ENCODE results near the gene HMBS. TPM values are rescaled to one million over a fixed set of nuclear protein-coding genes. Genes with fewer than 3 reads are reported as not detected.

Gene HMBS
- total RNA-seq, 3 donors from 2014 or later (not counting 1 experiment from before 2014, with no cell fraction given) = 6.1 to 10.1 (median 6.7) TPM

GRCh38 chr11:119077839-119078238, 6.8 kb upstream of the HMBS start:
- Histone ChIP-seq H3K4me3 (ENCODE audit: low read length) (no peak overlapping the region), H3K27ac (ENCODE audit: low read length) (no peak overlapping the region), H3K4me1 (ENCODE audit: control insufficient read depth, insufficient read depth, low read length) (no peaks in the 10 kb centered on the region), H3K27me3 (ENCODE audit: control insufficient read depth, insufficient read depth, low read length) (no peaks in the 10 kb centered on the region), H3K9me3 (ENCODE audit: control insufficient read depth, insufficient read depth, low read length) (no peaks in the 10 kb centered on the region), H3K36me3 (ENCODE audit: control insufficient read depth, insufficient read depth, low read length) (peaks cover 70% of the 10 kb centered on the region)
- ATAC-seq (no peak), DNase-seq (no peak)
- H3K4me1 Mint-ChIP-seq = peaks cover 0 to 3% of the 10 kb centered on the region in 2 donors
- TF ChIP-seq CTCF (IDR thresholded peaks at IDR 0.05) = no peak
- H3K27me3 Mint-ChIP-seq (ENCODE audit: low read depth in 2 of 2) = no peaks in the 10 kb centered on the region
- H3K36me3 Mint-ChIP-seq = no peaks in the 10 kb centered on the region
- WGBS (ENCODE audit: insufficient coverage) = 96% methylated on average over 11 of the region's 11 CpGs
- H3K27ac Mint-ChIP-seq = no peak overlapping the region
- H3K4me3 Mint-ChIP-seq = no peak overlapping the region
- H3K9me3 Mint-ChIP-seq = no peaks in the 10 kb centered on the region
- intact Hi-C loops (cut with micrococcal nuclease) = no loop called here

- H3K9me3 ChIP-seq (ENCODE audit: control insufficient read depth, insufficient read depth, low read length) = no peaks in the 10 kb centered on the region
- H3K9me3 Mint-ChIP-seq = no peaks in the 10 kb centered on the region
- intact Hi-C loops (cut with micrococcal nuclease) = no loop called here
- 96% methylated on average over 19 of the region's 19 CpGs for WGBS (ENCODE audit: insufficient coverage)
- no peaks in the 10 kb centered on the region for H3K27me3 Mint-ChIP-seq (ENCODE audit: low read depth in 2 of 2)
- no peak overlapping the region for H3K4me3 ChIP-seq (ENCODE audit: low read length)
- no peaks in the 10 kb centered on the region for H3K4me1 Mint-ChIP-seq
- no peak overlapping the region for H3K27ac ChIP-seq (ENCODE audit: low read length)
- H3K4me3 Mint-ChIP-seq = no peak overlapping the region
- DNase-seq (no peak), ATAC-seq (no peak)
- peaks cover 60% of the 10 kb centered on the region for H3K36me3 ChIP-seq (ENCODE audit: control insufficient read depth, insufficient read depth, low read length)
- H3K36me3 Mint-ChIP-seq = no peaks in the 10 kb centered on the region
- no peaks in the 10 kb centered on the region for H3K27me3 ChIP-seq (ENCODE audit: control insufficient read depth, insufficient read depth, low read length)
- no peak overlapping the region for H3K27ac Mint-ChIP-seq
- TF ChIP-seq CTCF (IDR thresholded peaks at IDR 0.05) = no peak
- no peaks in the 10 kb centered on the region for H3K4me1 ChIP-seq (ENCODE audit: control insufficient read depth, insufficient read depth, low read length)
These were observed 5.8 kb upstream of the HMBS start for GRCh38 chr11:119078675-119079420.

GRCh38 chr11:119081682-119082260, 2.9 kb upstream of the HMBS start:
- H3K4me1 ChIP-seq (ENCODE audit: control insufficient read depth, insufficient read depth, low read length) = peaks cover 17% of the 10 kb centered on the region
- intact Hi-C loops (cut with micrococcal nuclease) = loop anchor here (5.0 kb wide), 1 partner anchor 41 kb away; the partner anchor contains the start of gene HINFP
- H3K27ac Mint-ChIP-seq = peak overlapping the region; percentile 3 to 28
- no peak overlapping the region for H3K4me3 ChIP-seq (ENCODE audit: low read length)
- H3K4me3 Mint-ChIP-seq = no peak overlapping the region
- no peaks in the 10 kb centered on the region for H3K27me3 ChIP-seq (ENCODE audit: control insufficient read depth, insufficient read depth, low read length)
- WGBS (ENCODE audit: insufficient coverage) = 87% methylated on average over 7 of the region's 7 CpGs
- no peaks in the 10 kb centered on the region for H3K27me3 Mint-ChIP-seq (ENCODE audit: low read depth in 2 of 2)
- H3K36me3 ChIP-seq (ENCODE audit: control insufficient read depth, insufficient read depth, low read length) = peaks cover 47% of the 10 kb centered on the region
- ATAC-seq = no peak
- H3K9me3 ChIP-seq (ENCODE audit: control insufficient read depth, insufficient read depth, low read length) = no peaks in the 10 kb centered on the region
- no peaks in the 10 kb centered on the region for H3K9me3 Mint-ChIP-seq
- no peak for DNase-seq
- H3K4me1 Mint-ChIP-seq = peaks cover 12 to 16% of the 10 kb centered on the region in 2 donors
- H3K27ac ChIP-seq (ENCODE audit: low read length) = no peak overlapping the region
- no peak for TF ChIP-seq CTCF (IDR thresholded peaks at IDR 0.05)
- H3K36me3 Mint-ChIP-seq = no peaks in the 10 kb centered on the region
